Tibial nerve (tissue), 4 donors: ENCODE results near the gene CACNA1B. TPM values are rescaled to one million over a fixed set of nuclear protein-coding genes. Genes with fewer than 3 reads are reported as not detected.

ENCODE experiments used
- DNase-seq, 2 donors: peaks; one replicate each; pipeline ENCODE4 v3.0.0-alpha.2; 2019; ENCODE audit warnings: low spot score in 2 of 2
- H3K27ac ChIP-seq, 4 donors: fragments of 200-600 bp; sonication (generic) in 3 of 4; one replicate each; pipeline ENCODE4 v1.5.1; 2017 to 2019; ENCODE audit warnings: mild to moderate bottlenecking in 1 of 4
- H3K27me3 ChIP-seq, 2 donors: fragments of 200-600 bp; sonication (generic) in 1 of 2; one replicate each; pipeline versions ENCODE4 v1.5.1 to v1.6.0; 2017 to 2019
- H3K36me3 ChIP-seq, 3 donors: fragments of 200-600 bp; sonication (generic); one replicate each; pipeline ENCODE4 v1.5.1; 2018 to 2019
- H3K4me1 ChIP-seq, 4 donors: fragments of 200-600 bp; sonication (generic) in 3 of 4; one replicate each; pipeline ENCODE4 v1.5.1; 2017 to 2019
- H3K4me3 ChIP-seq, 4 donors: fragments of 200-600 bp; sonication (generic) in 3 of 4; one replicate each; pipeline ENCODE4 v1.5.1; 2017 to 2019; ENCODE audit warnings: mild to moderate bottlenecking in 1 of 4, moderate library complexity in 1 of 4
- H3K9me3 ChIP-seq, 4 donors: fragments of 200-600 bp; sonication (generic) in 3 of 4; one replicate each; pipeline ENCODE4 v1.5.1; 2017 to 2019
- CTCF ChIP-seq, 5 experiments: fragments of 200-600 bp in 3 of 5; fragments of 450-650 bp in 2 of 5; sonication (generic) in 3 of 5; IDR thresholded peaks; one replicate each; pipeline ENCODE4 v1.5.1; 2016 to 2019; ENCODE audit warnings: antibody characterized with exemption in 5 of 5, mild to moderate bottlenecking in 3 of 5, moderate library complexity in 2 of 5
- EP300 ChIP-seq, 2 donors: sonication (generic); formaldehyde crosslinking; IDR thresholded peaks; one replicate each; pipeline ENCODE4 v1.6.1; 2017; ENCODE audit warnings: antibody characterized with exemption in 2 of 2, mild to moderate bottlenecking in 1 of 2
- POLR2A ChIP-seq, 2 donors: fragments of 450-650 bp; IDR thresholded peaks; one replicate each; pipeline ENCODE4 v1.6.1; 2017; ENCODE audit warnings: antibody characterized with exemption in 2 of 2, mild to moderate bottlenecking in 2 of 2, moderate library complexity in 2 of 2
- WGBS, 2 donors: methylation state at CpG; one replicate each; pipeline ENCODE4 v1.1.5; 2018; 5-methylcytosine and 5-hydroxymethylcytosine counted together
- total RNA-seq, 4 donors: library from RNA; depleted of rRNA; stranded (reverse); fragments of >200 nt; gene quantifications; one replicate each; pipeline ENCODE4 v1.1.0, GENCODE V29; 2016

CACNA1B gene
- total RNA-seq, 4 donors from 2014 or later = under 0.01 TPM; not detected in 2

- no peaks in the 10 kb centered on the region for H3K27me3 ChIP-seq
- H3K9me3 ChIP-seq = no peaks in the 10 kb centered on the region
- no peaks in the 10 kb centered on the region for H3K36me3 ChIP-seq
- DNase-seq = no peak
- H3K4me1 ChIP-seq = peaks cover 0 to 5% (median 0%) of the 10 kb centered on the region in 4 donors
- H3K27ac ChIP-seq = no peak overlapping the region
- no peak overlapping the region for H3K4me3 ChIP-seq
- 51 to 53% methylated on average over 8 to 9 of the region's 9 CpGs for WGBS, 2 donors
- no peak for TF ChIP-seq POLR2A (IDR thresholded peaks at IDR 0.05)
- TF ChIP-seq CTCF (IDR thresholded peaks at IDR 0.05) = no peak
- TF ChIP-seq EP300 (IDR thresholded peaks at IDR 0.05) = no peak
These were observed 40.9 kb downstream of the CACNA1B start for GRCh38 chr9:137918331-137919094.

GRCh38 chr9:137919095-137919465, 41.5 kb downstream of the CACNA1B start:
- WGBS, 2 donors = 78 to 82% methylated on average over 8 to 9 of the region's 9 CpGs

GRCh38 chr9:137919649-137920141, 42.1 kb downstream of the CACNA1B start:
- no peak overlapping the region for H3K27ac ChIP-seq
- no peaks in the 10 kb centered on the region for H3K9me3 ChIP-seq
- H3K36me3 ChIP-seq = no peaks in the 10 kb centered on the region
- no peak for DNase-seq
- WGBS, 2 donors = 60 to 65% methylated on average over 15 of the region's 15 CpGs
- no peaks in the 10 kb centered on the region for H3K27me3 ChIP-seq
- peaks cover 0 to 5% (median 0%) of the 10 kb centered on the region in 4 donors for H3K4me1 ChIP-seq
- H3K4me3 ChIP-seq = no peak overlapping the region
- no peak for TF ChIP-seq EP300 (IDR thresholded peaks at IDR 0.05)
- no peak for TF ChIP-seq CTCF (IDR thresholded peaks at IDR 0.05)
- TF ChIP-seq POLR2A (IDR thresholded peaks at IDR 0.05) = no peak

More at GRCh38 chr9:137919095-137919465, 41.5 kb downstream of the CACNA1B start:
- H3K9me3 ChIP-seq = no peaks in the 10 kb centered on the region
- no peak overlapping the region for H3K27ac ChIP-seq
- H3K27me3 ChIP-seq = no peaks in the 10 kb centered on the region
- peaks cover 0 to 5% (median 0%) of the 10 kb centered on the region in 4 donors for H3K4me1 ChIP-seq
- no peak for DNase-seq
- no peak for TF ChIP-seq EP300 (IDR thresholded peaks at IDR 0.05)
- no peak for TF ChIP-seq POLR2A (IDR thresholded peaks at IDR 0.05)
- TF ChIP-seq CTCF (IDR thresholded peaks at IDR 0.05) = no peak
- H3K36me3 ChIP-seq = no peaks in the 10 kb centered on the region
- H3K4me3 ChIP-seq = no peak overlapping the region

- peaks cover 0 to 5% (median 0%) of the 10 kb centered on the region in 4 donors for H3K4me1 ChIP-seq
These were observed 43.2 kb downstream of the CACNA1B start for GRCh38 chr9:137920753-137921152.

More at GRCh38 chr9:137920753-137921152, 43.2 kb downstream of the CACNA1B start:
- Histone ChIP-seq H3K27ac (no peak overlapping the region), H3K9me3 (no peaks in the 10 kb centered on the region), H3K36me3 (no peaks in the 10 kb centered on the region), H3K4me3 (no peak overlapping the region), H3K27me3 (no peaks in the 10 kb centered on the region)
- TF ChIP-seq CTCF (IDR thresholded peaks at IDR 0.05) = no peak
- no peak for TF ChIP-seq POLR2A (IDR thresholded peaks at IDR 0.05)
- TF ChIP-seq EP300 (IDR thresholded peaks at IDR 0.05) = no peak
- no peak for DNase-seq
- WGBS, 2 donors = 84 to 87% methylated on average over 4 of the region's 4 CpGs
